ENCODE results near the gene INHA. TPM values are rescaled to one million over a fixed set of nuclear protein-coding genes. Genes with fewer than 3 reads are reported as not detected.

INHA gene
- total RNA-seq, 2 donors from 2014 or later, result not detected

- H3K27me3 Mint-ChIP-seq, result peaks cover 10 to 11% of the 10 kb centered on the region in 2 donors
- no peaks in the 10 kb centered on the region for H3K36me3 Mint-ChIP-seq
- peaks cover 4 to 6% of the 10 kb centered on the region in 2 donors for H3K4me1 Mint-ChIP-seq (ENCODE audit: low read depth in 2 of 2)
- DNase-seq (ENCODE audit: low spot score) (no peak), ATAC-seq (no peak)
- H3K27ac Mint-ChIP-seq, result no peak overlapping the region
- H3K4me3 Mint-ChIP-seq, result no peak overlapping the region
- no peaks in the 10 kb centered on the region for H3K9me3 Mint-ChIP-seq
These were observed 35.7 kb upstream of the INHA start for GRCh38 chr2:219536425-219536824.

- no peak for ATAC-seq
- Mint-ChIP-seq H3K36me3 (no peaks in the 10 kb centered on the region), H3K9me3 (no peaks in the 10 kb centered on the region), H3K4me3 (no peak overlapping the region), H3K4me1 (ENCODE audit: low read depth in 2 of 2) (peaks cover 7% of the 10 kb centered on the region in 2 donors), H3K27me3 (peaks cover 7 to 11% of the 10 kb centered on the region in 2 donors), H3K27ac (no peak overlapping the region)
- DNase-seq (ENCODE audit: low spot score), result no peak
These were observed 35.1 kb upstream of the INHA start for GRCh38 chr2:219536967-219537366.

- no peaks in the 10 kb centered on the region for H3K36me3 Mint-ChIP-seq
- H3K4me3 Mint-ChIP-seq, result no peak overlapping the region
- H3K27me3 Mint-ChIP-seq, result peaks cover 7% of the 10 kb centered on the region in 2 donors
- no peak for DNase-seq (ENCODE audit: low spot score)
- no peak for ATAC-seq
- peaks cover 14% of the 10 kb centered on the region in 2 donors for H3K4me1 Mint-ChIP-seq (ENCODE audit: low read depth in 2 of 2)
- no peak overlapping the region for H3K27ac Mint-ChIP-seq
- H3K9me3 Mint-ChIP-seq, result no peaks in the 10 kb centered on the region
These were observed 34.2 kb upstream of the INHA start for GRCh38 chr2:219537657-219538488.

- ATAC-seq (no peak), DNase-seq (ENCODE audit: low spot score) (no peak)
- Mint-ChIP-seq H3K27ac (no peak overlapping the region), H3K4me3 (no peak overlapping the region), H3K9me3 (no peaks in the 10 kb centered on the region), H3K4me1 (ENCODE audit: low read depth in 2 of 2) (peaks cover 14 to 15% of the 10 kb centered on the region in 2 donors), H3K27me3 (peaks cover 4 to 7% of the 10 kb centered on the region in 2 donors), H3K36me3 (no peaks in the 10 kb centered on the region)
These were observed 33.6 kb upstream of the INHA start for GRCh38 chr2:219538504-219538951.

GRCh38 chr2:219538956-219539788 is 32.9 kb upstream of the INHA start:
- no peak overlapping the region for H3K27ac Mint-ChIP-seq
- H3K4me1 Mint-ChIP-seq (ENCODE audit: low read depth in 2 of 2), result peaks cover 15% of the 10 kb centered on the region in 2 donors
- no peaks in the 10 kb centered on the region for H3K9me3 Mint-ChIP-seq
- no peaks in the 10 kb centered on the region for H3K36me3 Mint-ChIP-seq
- no peak overlapping the region for H3K4me3 Mint-ChIP-seq
- ATAC-seq (no peak), DNase-seq (ENCODE audit: low spot score) (no peak)
- H3K27me3 Mint-ChIP-seq, result peaks cover 3 to 7% of the 10 kb centered on the region in 2 donors

- no peak for ATAC-seq
- DNase-seq (ENCODE audit: low spot score), result no peak
- Mint-ChIP-seq H3K27me3 (peaks cover 3 to 7% of the 10 kb centered on the region in 2 donors), H3K4me1 (ENCODE audit: low read depth in 2 of 2) (peaks cover 24% of the 10 kb centered on the region in 2 donors), H3K27ac (no peak overlapping the region), H3K9me3 (no peaks in the 10 kb centered on the region), H3K4me3 (no peak overlapping the region), H3K36me3 (no peaks in the 10 kb centered on the region)
These were observed 32.0 kb upstream of the INHA start for GRCh38 chr2:219539926-219540678.

GRCh38 chr2:219540784-219541504 is 31.2 kb upstream of the INHA start:
- DNase-seq (ENCODE audit: low spot score) (no peak), ATAC-seq (no peak)
- H3K36me3 Mint-ChIP-seq, result no peaks in the 10 kb centered on the region
- no peak overlapping the region for H3K27ac Mint-ChIP-seq
- no peaks in the 10 kb centered on the region for H3K9me3 Mint-ChIP-seq
- H3K4me1 Mint-ChIP-seq (ENCODE audit: low read depth in 2 of 2), result peaks cover 24 to 26% of the 10 kb centered on the region in 2 donors
- peaks cover under 1 to 2% of the 10 kb centered on the region in 2 donors for H3K27me3 Mint-ChIP-seq
- H3K4me3 Mint-ChIP-seq, result peak overlapping the region; percentile 97

- ATAC-seq, result peak; percentile 15 to 21
- Mint-ChIP-seq H3K4me3 (peak overlapping the region; percentile 97), H3K9me3 (no peaks in the 10 kb centered on the region), H3K36me3 (no peaks in the 10 kb centered on the region), H3K27ac (no peak overlapping the region), H3K27me3 (peaks cover 6 to 8% of the 10 kb centered on the region in 2 donors), H3K4me1 (ENCODE audit: low read depth in 2 of 2) (peaks cover 27 to 31% of the 10 kb centered on the region in 2 donors)
- peak; percentile 84 for DNase-seq (ENCODE audit: low spot score)
These were observed 30.4 kb upstream of the INHA start for GRCh38 chr2:219541611-219542180.

GRCh38 chr2:219542931-219543595 is 29.0 kb upstream of the INHA start:
- Mint-ChIP-seq H3K9me3 (no peaks in the 10 kb centered on the region), H3K4me3 (peak overlapping the region; percentile 97), H3K27me3 (peaks cover 9% of the 10 kb centered on the region in 2 donors), H3K27ac (peak overlapping the region; percentile 69 to 82), H3K36me3 (no peaks in the 10 kb centered on the region), H3K4me1 (ENCODE audit: low read depth in 2 of 2) (peaks cover 27 to 31% of the 10 kb centered on the region in 2 donors)
- peak; percentile 67 for DNase-seq (ENCODE audit: low spot score)
- peak; percentile 47 to 58 for ATAC-seq

GRCh38 chr2:219543596-219544358 is 28.3 kb upstream of the INHA start, which contains the start of the genes CHPF and TMEM198:
CHPF (minus strand) TSS chr2:219543809; CDS start chr2:219543538, 271 bp downstream.
TMEM198 (plus strand) TSS chr2:219544028; CDS start chr2:219544728, 700 bp downstream.
- Mint-ChIP-seq H3K4me1 (ENCODE audit: low read depth in 2 of 2) (peaks cover 27 to 31% of the 10 kb centered on the region in 2 donors), H3K4me3 (peak within 1 kb of the TSS; percentile 97), H3K36me3 (no peaks in the 10 kb centered on the region), H3K27ac (peak within 1 kb of the TSS; percentile 69 to 82), H3K9me3 (no peaks in the 10 kb centered on the region), H3K27me3 (peaks cover 15% of the 10 kb centered on the region in 2 donors)
- ATAC-seq, result peak; percentile 91 to 94
- DNase-seq (ENCODE audit: low spot score), result peak; percentile 99

GRCh38 chr2:219544567-219544966 is 27.5 kb upstream of the INHA start:
- peaks cover 15% of the 10 kb centered on the region in 2 donors for H3K27me3 Mint-ChIP-seq
- H3K4me1 Mint-ChIP-seq (ENCODE audit: low read depth in 2 of 2), result peaks cover 27 to 31% of the 10 kb centered on the region in 2 donors
- DNase-seq (ENCODE audit: low spot score) (no peak), ATAC-seq (no peak)
- peak overlapping the region; percentile 65 to 68 for H3K27ac Mint-ChIP-seq
- H3K36me3 Mint-ChIP-seq, result no peaks in the 10 kb centered on the region
- H3K4me3 Mint-ChIP-seq, result peak overlapping the region; percentile 86
- no peaks in the 10 kb centered on the region for H3K9me3 Mint-ChIP-seq
